ENCODE data around the gene ZNHIT3.

The ZNHIT3 gene

DNA sequence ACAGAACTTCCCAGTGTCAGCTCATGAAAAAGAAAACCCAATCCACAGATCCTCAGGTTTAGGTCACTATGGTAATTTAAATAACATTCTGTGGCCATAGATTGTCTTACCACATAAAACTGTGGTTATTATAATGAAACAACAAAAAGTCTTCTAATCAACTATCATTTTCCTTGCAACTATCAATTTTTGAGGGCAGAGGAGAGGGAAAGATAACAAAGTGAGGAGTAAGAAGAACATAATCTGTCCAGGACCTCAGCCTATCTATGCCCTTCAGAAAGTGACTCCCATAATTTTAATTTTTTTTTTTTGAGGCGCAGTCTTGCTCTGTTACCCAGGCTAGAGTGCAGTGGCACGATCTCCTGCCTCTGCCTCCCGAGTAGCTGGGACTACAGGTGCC is 54.2 kb downstream of the ZNHIT3 start:
- no peak for DNase-seq (ENCODE audit: insufficient read length, low spot score)
- no peak for TF ChIP-seq POLR2A (IDR thresholded peaks at IDR 0.05; ENCODE audit: low read depth, low read length)
- FAIRE-seq, result no peak

DNA sequence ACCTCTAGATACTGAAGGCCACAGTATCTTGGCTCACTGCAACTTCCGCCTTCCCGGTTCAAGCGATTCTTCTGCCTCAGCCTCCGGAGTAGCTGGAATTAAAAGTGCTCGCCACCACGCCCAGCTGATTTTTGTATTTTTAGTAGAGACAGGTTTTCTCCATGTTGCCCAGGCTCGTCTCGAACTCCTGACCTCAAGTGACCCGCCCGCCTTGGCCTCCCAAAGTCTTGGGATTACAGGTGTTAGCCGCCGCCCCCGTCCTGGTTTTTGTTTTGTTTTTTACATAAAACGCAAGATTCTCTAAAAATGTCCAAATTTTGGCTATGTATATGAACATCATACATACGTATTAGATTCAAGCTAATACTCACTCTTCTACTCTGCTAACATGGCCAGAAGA is 56.3 kb downstream of the ZNHIT3 start:
- DNase-seq (ENCODE audit: insufficient read length, low spot score) (no peak), FAIRE-seq (no peak)
- TF ChIP-seq POLR2A (IDR thresholded peaks at IDR 0.05; ENCODE audit: low read depth, low read length), result no peak

DNA sequence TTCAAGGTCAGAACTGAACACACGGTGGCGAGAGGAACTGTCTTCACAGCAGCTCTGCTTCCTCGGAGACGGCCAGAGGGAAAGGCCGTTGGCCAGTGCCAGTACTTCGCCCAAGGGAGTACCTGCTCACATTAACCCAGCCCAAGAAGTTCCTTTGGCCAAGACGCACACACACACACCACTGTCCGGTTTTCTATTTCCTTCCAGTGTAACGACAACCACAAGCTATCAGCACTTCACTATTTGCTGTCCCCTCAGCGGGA is 57.5 kb downstream of the ZNHIT3 start:
- FAIRE-seq (no peak), DNase-seq (ENCODE audit: insufficient read length, low spot score) (peak; percentile 19)
- TF ChIP-seq POLR2A (IDR thresholded peaks at IDR 0.05; ENCODE audit: low read depth, low read length), result no peak

DNA sequence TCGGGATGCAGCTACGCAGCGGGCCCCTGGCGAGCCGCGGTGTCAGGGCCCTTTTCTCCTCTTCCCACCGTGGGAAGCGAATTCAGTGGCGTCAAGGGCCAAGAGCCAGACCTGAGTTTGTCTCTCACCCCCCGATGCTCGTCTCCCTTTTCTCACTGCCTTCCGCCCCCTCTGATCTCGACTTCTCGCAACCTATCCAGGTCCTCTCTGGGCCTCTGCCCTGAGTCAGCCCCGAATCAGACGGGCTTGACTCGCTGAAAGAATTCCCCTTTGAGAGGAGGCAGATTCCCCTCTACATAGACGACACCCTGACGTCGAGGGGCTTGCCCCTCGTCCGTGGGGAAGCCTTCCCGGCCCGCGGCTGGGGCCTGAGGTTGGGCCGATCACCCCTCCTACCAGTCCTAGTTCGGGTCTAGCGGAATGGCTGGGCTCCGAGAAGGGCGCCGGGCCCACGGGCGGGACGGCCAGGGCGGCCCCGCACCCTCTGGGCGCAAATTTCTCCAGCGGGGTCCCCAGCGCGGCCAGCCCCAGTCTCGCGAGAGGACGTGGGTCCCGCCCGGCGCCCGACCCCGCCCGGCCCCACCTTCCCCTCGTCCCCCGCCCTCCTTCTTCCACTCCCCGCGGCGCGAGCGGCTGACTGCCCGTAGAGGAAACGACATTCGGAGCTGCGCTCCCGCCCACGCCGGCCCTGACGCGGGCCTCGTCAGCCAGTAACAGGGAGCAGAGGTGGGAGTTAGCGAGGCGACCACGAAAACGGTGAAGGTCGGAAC is 58.0 kb downstream of the ZNHIT3 start, which contains the start of gene GGNBP2:
TSS of gene GGNBP2 (plus strand) at position 613 of the 770 bp plus-strand sequence. CDS start 806 bp downstream, outside the sequence.
- FAIRE-seq (no peak), DNase-seq (ENCODE audit: insufficient read length, low spot score) (peak; percentile 84)
- peak; percentile 88 for TF ChIP-seq POLR2A (IDR thresholded peaks at IDR 0.05; ENCODE audit: low read depth, low read length)

DNA sequence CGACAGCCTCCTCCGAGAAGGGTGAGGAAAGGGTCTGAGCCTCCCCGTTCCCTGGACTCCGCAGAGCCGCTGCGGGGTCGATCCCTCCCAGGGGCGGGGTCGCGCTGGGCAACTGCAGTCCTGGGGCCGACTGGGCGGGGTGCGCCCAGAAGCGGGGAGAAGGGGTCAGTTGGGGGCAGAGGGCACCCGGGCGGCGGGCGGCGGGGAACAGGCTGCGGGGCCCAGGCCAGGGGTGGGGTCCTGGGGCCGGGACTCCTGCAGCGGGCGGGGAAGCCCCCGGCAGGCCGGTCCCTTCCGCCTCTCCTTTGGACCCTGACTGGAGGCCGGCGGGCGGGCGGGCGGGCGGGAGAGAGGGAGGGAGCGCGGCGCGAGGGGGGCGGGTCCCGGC is 58.6 kb downstream of the ZNHIT3 start:
- DNase-seq (ENCODE audit: insufficient read length, low spot score) (no peak), FAIRE-seq (no peak)
- TF ChIP-seq POLR2A (IDR thresholded peaks at IDR 0.05; ENCODE audit: low read depth, low read length), result no peak
